Vagina (tissue), 2 donors: ENCODE measurements around the gene PLCB3. TPM values are rescaled to one million over a fixed set of nuclear protein-coding genes. Genes with fewer than 3 reads are reported as not detected.

Experiments
- DNase-seq, 2 donors: peaks; one replicate each; pipeline ENCODE4 v3.0.0-alpha.2; 2017; ENCODE audit errors: extremely low spot score in 2 of 2
- H3K27ac ChIP-seq: fragments of 200-600 bp; sonication (generic); one replicate; pipeline ENCODE4 v1.5.1; 2019
- H3K27me3 ChIP-seq: fragments of 200-600 bp; sonication (generic); one replicate; pipeline ENCODE4 v1.5.1; 2019
- H3K36me3 ChIP-seq, 2 donors: fragments of 200-600 bp; sonication (generic); one replicate each; pipeline ENCODE4 v1.5.1; 2017 to 2019
- H3K4me1 ChIP-seq: fragments of 200-600 bp; sonication (generic); one replicate; pipeline ENCODE4 v1.5.1; 2019
- H3K4me3 ChIP-seq, 2 donors: fragments of 200-600 bp; sonication (generic); 1 replicate in 1 of 2; 2 replicates in 1 of 2; pipeline ENCODE4 v1.5.1; 2016 to 2019
- H3K9me3 ChIP-seq: fragments of 200-600 bp; sonication (generic); one replicate; pipeline ENCODE4 v1.5.1; 2019
- POLR2A ChIP-seq, 2 donors: fragments of 450-650 bp; IDR thresholded peaks; one replicate each; pipeline ENCODE4 v1.6.1; 2017; ENCODE audit warnings: antibody characterized with exemption in 2 of 2, mild to moderate bottlenecking in 2 of 2, moderate library complexity in 2 of 2
- POLR2AphosphoS5 ChIP-seq, 2 donors: sonication (generic); formaldehyde crosslinking; IDR thresholded peaks; one replicate each; pipeline ENCODE4 v1.9.0; 2017; ENCODE audit warnings: antibody characterized with exemption in 2 of 2, mild to moderate bottlenecking in 2 of 2, low read depth in 1 of 2; ENCODE audit not compliant: insufficient read depth in 1 of 2
- intact Hi-C: fragments of 100-400 bp; cut with DNase I; formaldehyde crosslinking; loops from one replicate; pipeline ENCODE4 v1.15.1; 2023
- total RNA-seq: library from RNA; depleted of rRNA; stranded (reverse); fragments of >200 nt; gene quantifications from one replicate; pipeline ENCODE4 v1.2.3, GENCODE V29; 2016
- TF ChIP-seq, protein P1 (sequence below), 3 experiments: fragments of 450-650 bp in 2 of 3; fragments of 200-600 bp in 1 of 3; sonication (generic) in 1 of 3; IDR thresholded peaks; one replicate each; pipeline ENCODE4 v1.5.1; 2017 to 2019; ENCODE audit warnings: antibody characterized with exemption in 3 of 3, mild to moderate bottlenecking in 2 of 3, moderate library complexity in 2 of 3

PLCB3 gene
- total RNA-seq, 1 donor from 2014 or later: 33.1 TPM

DNA sequence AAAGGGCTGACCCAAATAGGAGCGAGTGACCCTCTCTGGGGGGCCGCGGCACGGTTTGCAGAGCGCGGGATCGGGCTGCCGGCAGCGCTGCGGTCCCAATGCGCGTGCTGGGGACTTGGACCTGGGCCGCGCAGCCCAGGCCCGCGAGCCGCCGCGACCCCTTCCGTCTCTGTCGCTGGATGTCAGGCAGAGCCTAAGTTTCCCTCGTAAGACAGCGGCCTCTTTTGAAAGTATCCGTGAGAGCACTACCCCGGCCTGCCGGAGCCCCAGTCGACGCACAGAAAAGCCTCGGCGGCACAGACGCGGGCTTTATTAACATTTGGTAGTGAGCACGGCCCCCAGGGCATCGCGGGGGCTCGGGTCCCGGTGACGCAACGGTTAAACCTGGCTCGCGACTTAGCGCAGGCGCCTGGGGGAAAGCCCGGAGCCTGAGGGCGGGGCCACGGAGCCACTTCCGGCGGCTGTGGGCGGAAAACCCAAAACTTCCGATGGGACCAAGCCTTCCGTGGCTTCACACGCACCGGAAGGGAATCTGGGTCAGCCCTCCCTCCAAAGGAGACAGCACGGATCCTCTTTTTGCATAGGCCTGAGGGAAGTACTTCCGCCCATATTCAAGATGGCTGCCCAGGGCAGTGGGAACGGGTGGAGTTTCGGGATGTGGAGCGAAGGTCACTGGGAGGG is 18.4 kb downstream of the PLCB3 start:
- H3K27ac ChIP-seq: peak overlapping the region; percentile 98
- H3K4me1 ChIP-seq: peaks cover 33% of the 10 kb centered on the region
- H3K36me3 ChIP-seq: peaks cover 0 to 18% of the 10 kb centered on the region in 2 donors
- TF ChIP-seq, protein P1, sequence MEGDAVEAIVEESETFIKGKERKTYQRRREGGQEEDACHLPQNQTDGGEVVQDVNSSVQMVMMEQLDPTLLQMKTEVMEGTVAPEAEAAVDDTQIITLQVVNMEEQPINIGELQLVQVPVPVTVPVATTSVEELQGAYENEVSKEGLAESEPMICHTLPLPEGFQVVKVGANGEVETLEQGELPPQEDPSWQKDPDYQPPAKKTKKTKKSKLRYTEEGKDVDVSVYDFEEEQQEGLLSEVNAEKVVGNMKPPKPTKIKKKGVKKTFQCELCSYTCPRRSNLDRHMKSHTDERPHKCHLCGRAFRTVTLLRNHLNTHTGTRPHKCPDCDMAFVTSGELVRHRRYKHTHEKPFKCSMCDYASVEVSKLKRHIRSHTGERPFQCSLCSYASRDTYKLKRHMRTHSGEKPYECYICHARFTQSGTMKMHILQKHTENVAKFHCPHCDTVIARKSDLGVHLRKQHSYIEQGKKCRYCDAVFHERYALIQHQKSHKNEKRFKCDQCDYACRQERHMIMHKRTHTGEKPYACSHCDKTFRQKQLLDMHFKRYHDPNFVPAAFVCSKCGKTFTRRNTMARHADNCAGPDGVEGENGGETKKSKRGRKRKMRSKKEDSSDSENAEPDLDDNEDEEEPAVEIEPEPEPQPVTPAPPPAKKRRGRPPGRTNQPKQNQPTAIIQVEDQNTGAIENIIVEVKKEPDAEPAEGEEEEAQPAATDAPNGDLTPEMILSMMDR (IDR thresholded peaks at IDR 0.05): no peak
- TF ChIP-seq POLR2AphosphoS5 (IDR thresholded peaks at IDR 0.05; ENCODE audit: insufficient read depth in 1 of 2, low read depth in 1 of 2): peak in 1 of 2 donors; percentile 99
- no peak for TF ChIP-seq POLR2A (IDR thresholded peaks at IDR 0.05)
- H3K9me3 ChIP-seq: no peaks in the 10 kb centered on the region
- peak in 1 of 2 donors; percentile 100 for DNase-seq
- H3K4me3 ChIP-seq: peak overlapping the region; percentile 87 to 92
- intact Hi-C loops: loop anchor here (2.0 kb wide), 1 partner anchor 23 kb away; the partner anchor contains the start of gene PPP1R14B
- no peaks in the 10 kb centered on the region for H3K27me3 ChIP-seq

DNA sequence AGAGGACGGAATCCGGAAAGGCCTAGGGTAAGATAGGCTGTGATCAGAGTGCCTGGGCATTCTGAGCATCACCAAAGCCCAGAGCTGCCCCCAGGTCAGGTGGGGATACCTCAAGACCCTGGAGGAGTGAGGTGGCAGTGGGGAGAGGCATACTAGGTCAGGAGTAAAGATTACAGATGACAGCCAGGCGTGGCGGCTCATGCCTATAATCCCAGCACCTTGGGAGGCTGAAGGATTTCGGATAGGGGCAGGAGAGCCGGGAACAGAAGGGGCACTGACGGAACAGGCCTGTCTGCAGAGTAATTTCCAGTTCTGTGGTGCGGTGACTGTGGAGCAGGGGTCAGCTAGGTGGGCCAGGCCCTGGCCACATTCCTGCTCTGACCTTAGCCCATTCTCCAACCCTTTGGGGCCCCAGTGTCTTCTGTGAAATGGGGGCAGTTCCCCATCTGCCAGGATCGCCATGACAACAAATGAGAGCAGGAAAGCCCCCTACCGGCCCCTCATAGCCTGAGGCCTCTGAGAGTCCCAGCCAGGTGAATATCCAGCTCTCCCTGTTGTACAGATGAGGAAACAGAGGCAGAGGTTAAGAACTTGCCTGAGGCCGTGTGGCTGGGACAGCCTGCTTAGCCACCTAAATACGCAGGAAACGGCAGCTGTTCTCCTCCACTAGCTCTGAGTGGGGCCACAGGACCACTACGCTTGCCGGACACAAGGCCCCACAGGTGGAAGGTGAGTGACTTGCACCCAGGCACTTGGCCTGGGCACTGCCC is 23.9 kb downstream of the PLCB3 start:
- TF ChIP-seq POLR2AphosphoS5 (IDR thresholded peaks at IDR 0.05; ENCODE audit: insufficient read depth in 1 of 2, low read depth in 1 of 2): no peak
- no peak for TF ChIP-seq POLR2A (IDR thresholded peaks at IDR 0.05)
- TF ChIP-seq, protein P1 (IDR thresholded peaks at IDR 0.05): no peak
- intact Hi-C loops: no loop called here
- Histone ChIP-seq H3K27ac (no peak overlapping the region), H3K4me1 (peaks cover 22% of the 10 kb centered on the region), H3K4me3 (no peak overlapping the region), H3K27me3 (no peaks in the 10 kb centered on the region), H3K9me3 (no peaks in the 10 kb centered on the region), H3K36me3 (peaks cover 0 to 12% of the 10 kb centered on the region in 2 donors)
- no peak for DNase-seq

DNA sequence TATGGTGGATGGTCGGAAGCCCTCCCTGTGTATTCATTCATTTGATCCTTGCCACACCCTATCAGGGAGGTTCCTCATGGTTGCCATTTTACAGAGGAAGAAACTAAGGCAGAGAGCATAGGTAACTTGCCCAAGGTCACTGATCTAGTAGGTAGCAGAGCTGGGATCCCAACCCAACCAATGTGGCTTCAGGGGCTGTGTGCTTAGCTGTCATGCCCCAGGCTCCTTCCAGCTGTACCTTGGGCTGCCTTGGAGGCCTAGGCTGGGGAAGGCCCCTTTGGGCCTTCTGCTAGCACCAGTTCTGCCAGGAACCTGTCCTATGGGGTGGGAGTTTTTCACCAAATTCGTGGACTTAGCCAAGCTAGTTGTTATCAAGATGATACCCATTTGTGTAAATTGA is 24.5 kb downstream of the PLCB3 start:
- Histone ChIP-seq H3K4me3 (no peak overlapping the region), H3K4me1 (peaks cover 22% of the 10 kb centered on the region), H3K27me3 (no peaks in the 10 kb centered on the region), H3K9me3 (no peaks in the 10 kb centered on the region), H3K36me3 (peaks cover 0 to 12% of the 10 kb centered on the region in 2 donors), H3K27ac (no peak overlapping the region)
- intact Hi-C loops: no loop called here
- no peak for DNase-seq
- TF ChIP-seq POLR2AphosphoS5 (IDR thresholded peaks at IDR 0.05; ENCODE audit: insufficient read depth in 1 of 2, low read depth in 1 of 2): no peak

DNA sequence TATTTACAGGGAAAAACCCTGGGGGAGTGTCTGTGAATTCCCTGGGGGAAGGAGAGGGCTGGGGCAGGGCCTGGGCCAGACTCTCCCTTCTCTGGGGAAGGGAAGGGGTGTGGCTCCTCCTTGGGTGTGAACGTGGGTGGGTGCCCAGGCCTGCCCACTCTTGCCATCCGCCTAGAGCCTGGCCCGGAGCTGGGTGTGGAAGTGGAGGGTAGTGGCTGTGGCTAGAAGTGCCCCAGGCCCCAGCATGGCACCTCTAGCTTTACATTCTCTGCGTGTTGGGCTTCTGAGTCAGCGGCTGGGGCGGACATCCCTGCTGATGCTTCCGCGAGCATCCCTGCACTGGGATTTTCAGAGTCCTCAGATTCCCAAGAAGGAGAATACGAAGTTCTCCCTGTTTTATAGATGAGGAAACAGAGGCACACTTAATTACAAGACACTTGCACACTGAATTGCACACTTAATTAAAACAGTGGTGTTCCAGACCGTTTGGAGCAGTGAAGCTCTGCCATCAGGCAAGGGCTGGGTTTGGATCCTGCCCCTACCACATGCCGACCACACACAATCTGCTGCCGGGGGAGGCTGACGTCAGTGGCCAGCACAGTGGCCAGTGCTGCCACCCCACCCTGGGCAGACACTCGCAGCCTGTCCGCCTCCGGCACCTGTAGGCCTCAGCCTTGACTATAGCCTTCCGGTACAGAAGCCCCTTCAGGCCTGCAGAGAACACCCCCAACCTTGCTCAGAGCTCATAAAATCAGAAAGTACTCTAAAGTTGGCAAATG is 25.5 kb downstream of the PLCB3 start:
- intact Hi-C loops: no loop called here
- no peak for DNase-seq

More for the DNA sequence above, 25.5 kb downstream of the PLCB3 start:
- Histone ChIP-seq H3K4me3 (no peak overlapping the region), H3K36me3 (peaks cover 0 to 12% of the 10 kb centered on the region in 2 donors), H3K27me3 (no peaks in the 10 kb centered on the region), H3K4me1 (peaks cover 17% of the 10 kb centered on the region), H3K9me3 (no peaks in the 10 kb centered on the region), H3K27ac (no peak overlapping the region)
- TF ChIP-seq POLR2AphosphoS5 (IDR thresholded peaks at IDR 0.05; ENCODE audit: insufficient read depth in 1 of 2, low read depth in 1 of 2) (no peak), POLR2A (IDR thresholded peaks at IDR 0.05) (no peak)
- TF ChIP-seq, protein P1 (IDR thresholded peaks at IDR 0.05): no peak
